ENCODE results near the gene SWI5.

Gene SWI5

DNA sequence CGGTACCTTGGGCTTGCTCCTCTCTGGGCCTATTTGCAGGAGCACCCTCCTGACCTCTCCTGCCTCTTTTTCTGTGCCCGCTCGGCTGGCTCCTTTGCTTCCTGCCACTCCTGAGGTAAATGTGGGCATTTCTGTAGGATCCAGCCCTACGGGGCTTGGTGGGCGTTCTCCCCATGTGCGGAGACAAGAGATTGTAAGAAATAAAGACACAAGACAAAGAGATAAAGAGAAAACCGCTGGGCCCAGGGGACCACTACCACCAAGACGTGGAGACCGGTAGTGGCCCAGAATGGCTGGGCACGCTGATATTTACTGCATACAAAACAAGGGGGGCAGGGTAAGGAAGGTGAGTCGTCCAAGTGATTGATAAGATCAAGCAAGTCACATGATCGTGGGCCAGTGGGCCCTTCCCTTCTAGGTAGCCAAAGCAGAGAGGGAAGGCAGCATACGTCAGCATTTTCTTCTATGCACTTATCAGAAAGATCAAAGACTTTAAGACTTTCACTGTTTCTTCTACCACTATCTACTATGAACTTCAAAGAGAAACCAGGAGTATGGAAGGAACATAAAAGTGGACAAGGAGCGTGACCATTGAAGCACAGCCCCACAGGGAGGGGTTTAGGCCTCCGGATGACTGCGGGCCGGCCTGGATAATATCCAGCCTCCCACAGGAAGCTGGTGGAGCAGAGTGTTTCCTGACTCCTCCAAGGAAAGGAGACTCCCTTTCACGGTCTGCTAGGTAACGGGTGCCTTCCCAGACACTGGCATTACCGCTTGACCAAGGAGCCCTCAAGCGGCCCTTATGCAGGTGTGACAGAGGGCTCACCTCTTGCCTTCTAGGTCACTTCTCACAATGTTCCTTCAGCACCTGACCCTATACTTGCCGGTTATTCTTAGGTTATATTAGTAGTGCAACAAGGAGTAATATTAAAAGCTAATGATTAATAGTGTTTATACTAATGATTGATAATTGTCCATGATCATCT, 3.3 kb downstream of the SWI5 start:
- TF ChIP-seq POLR2AphosphoS5 (IDR thresholded peaks at IDR 0.05; ENCODE audit: low read depth, low read length): 0 out of 2 replicates have a peak, but pooled peaks have one; percentile 37

DNA sequence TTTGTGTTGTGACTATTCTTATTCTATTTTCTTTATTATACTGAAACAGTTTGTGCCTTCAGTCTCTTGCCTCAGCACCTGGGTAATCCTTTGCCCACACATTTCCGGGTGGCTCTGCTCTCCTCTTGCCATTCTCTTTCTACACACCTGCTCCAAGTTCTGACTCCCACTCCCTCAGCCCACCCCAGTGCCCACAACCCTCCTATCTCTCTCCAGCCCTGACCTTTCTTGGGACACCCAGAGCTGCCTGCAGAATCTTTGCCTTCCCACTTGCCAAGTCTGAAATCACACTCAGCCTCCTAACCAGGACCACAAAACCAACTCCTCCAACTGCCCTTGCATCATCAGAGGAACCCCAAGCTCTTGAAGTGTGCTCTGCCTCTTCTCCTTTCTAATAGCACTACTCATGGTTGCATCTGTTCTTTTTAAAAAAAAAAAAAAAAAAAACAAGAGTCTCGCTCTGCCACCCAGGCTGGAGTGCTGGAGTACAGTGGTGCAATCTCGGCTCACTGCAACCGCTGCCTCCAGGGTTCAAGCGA, 4.1 kb downstream of the SWI5 start:
- TF ChIP-seq SIN3A (IDR thresholded peaks at IDR 0.05; ENCODE audit: borderline replicate concordance, insufficient read depth, low read length) (no peak), TAF1 (IDR thresholded peaks at IDR 0.05; ENCODE audit: borderline replicate concordance, insufficient read depth, low read length) (no peak), POLR2AphosphoS5 (IDR thresholded peaks at IDR 0.05; ENCODE audit: low read depth, low read length) (no peak)
- TF ChIP-seq, protein P1, sequence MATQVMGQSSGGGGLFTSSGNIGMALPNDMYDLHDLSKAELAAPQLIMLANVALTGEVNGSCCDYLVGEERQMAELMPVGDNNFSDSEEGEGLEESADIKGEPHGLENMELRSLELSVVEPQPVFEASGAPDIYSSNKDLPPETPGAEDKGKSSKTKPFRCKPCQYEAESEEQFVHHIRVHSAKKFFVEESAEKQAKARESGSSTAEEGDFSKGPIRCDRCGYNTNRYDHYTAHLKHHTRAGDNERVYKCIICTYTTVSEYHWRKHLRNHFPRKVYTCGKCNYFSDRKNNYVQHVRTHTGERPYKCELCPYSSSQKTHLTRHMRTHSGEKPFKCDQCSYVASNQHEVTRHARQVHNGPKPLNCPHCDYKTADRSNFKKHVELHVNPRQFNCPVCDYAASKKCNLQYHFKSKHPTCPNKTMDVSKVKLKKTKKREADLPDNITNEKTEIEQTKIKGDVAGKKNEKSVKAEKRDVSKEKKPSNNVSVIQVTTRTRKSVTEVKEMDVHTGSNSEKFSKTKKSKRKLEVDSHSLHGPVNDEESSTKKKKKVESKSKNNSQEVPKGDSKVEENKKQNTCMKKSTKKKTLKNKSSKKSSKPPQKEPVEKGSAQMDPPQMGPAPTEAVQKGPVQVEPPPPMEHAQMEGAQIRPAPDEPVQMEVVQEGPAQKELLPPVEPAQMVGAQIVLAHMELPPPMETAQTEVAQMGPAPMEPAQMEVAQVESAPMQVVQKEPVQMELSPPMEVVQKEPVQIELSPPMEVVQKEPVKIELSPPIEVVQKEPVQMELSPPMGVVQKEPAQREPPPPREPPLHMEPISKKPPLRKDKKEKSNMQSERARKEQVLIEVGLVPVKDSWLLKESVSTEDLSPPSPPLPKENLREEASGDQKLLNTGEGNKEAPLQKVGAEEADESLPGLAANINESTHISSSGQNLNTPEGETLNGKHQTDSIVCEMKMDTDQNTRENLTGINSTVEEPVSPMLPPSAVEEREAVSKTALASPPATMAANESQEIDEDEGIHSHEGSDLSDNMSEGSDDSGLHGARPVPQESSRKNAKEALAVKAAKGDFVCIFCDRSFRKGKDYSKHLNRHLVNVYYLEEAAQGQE (IDR thresholded peaks at IDR 0.05; ENCODE audit: insufficient read depth in 1 of 2, low read depth in 2 of 2, low read length in 2 of 2): no peak

DNA sequence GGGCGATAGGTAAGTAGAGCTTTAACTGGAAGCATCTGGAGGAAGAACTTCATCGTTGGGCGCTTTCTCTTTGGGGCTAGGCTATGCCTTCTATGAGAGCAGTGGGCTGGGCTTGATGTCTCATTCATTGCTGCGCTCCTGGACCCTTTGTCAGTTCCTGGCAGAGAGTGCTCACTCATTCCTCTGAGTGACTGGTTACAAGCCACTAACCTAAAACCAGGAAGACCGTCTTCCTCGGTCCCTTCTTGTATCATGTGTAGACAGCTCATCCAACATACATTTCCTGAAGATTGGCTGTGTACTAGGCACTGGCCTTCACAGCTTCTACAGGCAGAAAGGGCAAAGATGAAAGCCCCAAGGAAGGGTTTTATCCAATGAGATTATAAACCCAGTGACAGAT, 6.4 kb downstream of the SWI5 start:
- TF ChIP-seq FOXP2 (optimal IDR thresholded peaks at IDR 0.05; ENCODE audit: borderline replicate concordance, extremely low read depth, extremely low read length, insufficient read depth): no peak
- TF ChIP-seq TAF1 (IDR thresholded peaks at IDR 0.05; ENCODE audit: borderline replicate concordance, insufficient read depth, low read length): no peak
- TF ChIP-seq, protein P1 (IDR thresholded peaks at IDR 0.05; ENCODE audit: insufficient read depth in 1 of 2, low read depth in 2 of 2, low read length in 2 of 2): no peak
- TF ChIP-seq POLR2AphosphoS5 (IDR thresholded peaks at IDR 0.05; ENCODE audit: low read depth, low read length): no peak
- TF ChIP-seq SIN3A (IDR thresholded peaks at IDR 0.05; ENCODE audit: borderline replicate concordance, insufficient read depth, low read length): no peak

DNA sequence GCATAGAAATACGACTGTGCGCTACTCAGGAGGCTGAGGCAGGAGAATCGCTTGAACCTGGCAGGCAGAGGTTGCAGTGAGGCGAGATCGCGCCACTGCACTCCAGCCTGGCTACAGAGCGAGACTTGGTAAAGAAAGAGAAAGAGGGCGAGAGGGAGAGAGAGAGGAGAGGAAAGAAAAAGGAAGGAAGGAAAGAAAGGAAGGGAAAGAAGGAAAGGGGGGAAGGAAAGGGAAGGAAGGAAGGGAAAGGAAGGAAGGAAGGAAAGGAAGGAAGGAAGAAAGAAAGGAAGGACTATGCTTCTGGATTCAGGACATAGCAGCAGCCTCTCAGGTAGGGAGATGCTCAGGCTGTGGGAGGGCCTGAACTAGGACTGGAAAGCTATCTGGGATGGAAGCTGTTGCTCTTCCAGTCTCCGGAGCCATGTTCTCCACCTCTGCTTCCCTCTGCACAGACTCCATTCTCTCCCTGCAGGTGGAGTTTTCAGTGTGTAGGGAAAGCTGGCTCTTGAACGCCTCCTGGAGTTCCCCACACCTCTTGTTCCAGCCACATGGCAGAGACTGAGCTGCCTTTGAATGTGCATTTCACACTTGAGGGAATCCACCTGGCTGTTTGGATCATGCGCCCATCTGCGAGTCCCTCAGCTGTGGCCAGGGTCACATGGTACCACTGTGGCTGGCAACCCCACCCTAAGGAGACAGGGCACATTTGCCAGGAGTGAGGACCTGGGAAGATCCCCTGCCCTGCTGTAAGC, 9.1 kb downstream of the SWI5 start:
- TF ChIP-seq, protein P1 (IDR thresholded peaks at IDR 0.05; ENCODE audit: insufficient read depth in 1 of 2, low read depth in 2 of 2, low read length in 2 of 2): no peak
- TF ChIP-seq TAF1 (IDR thresholded peaks at IDR 0.05; ENCODE audit: borderline replicate concordance, insufficient read depth, low read length): no peak
- TF ChIP-seq FOXP2 (optimal IDR thresholded peaks at IDR 0.05; ENCODE audit: borderline replicate concordance, extremely low read depth, extremely low read length, insufficient read depth): no peak
- no peak for TF ChIP-seq POLR2AphosphoS5 (IDR thresholded peaks at IDR 0.05; ENCODE audit: low read depth, low read length)
- no peak for TF ChIP-seq SIN3A (IDR thresholded peaks at IDR 0.05; ENCODE audit: borderline replicate concordance, insufficient read depth, low read length)

DNA sequence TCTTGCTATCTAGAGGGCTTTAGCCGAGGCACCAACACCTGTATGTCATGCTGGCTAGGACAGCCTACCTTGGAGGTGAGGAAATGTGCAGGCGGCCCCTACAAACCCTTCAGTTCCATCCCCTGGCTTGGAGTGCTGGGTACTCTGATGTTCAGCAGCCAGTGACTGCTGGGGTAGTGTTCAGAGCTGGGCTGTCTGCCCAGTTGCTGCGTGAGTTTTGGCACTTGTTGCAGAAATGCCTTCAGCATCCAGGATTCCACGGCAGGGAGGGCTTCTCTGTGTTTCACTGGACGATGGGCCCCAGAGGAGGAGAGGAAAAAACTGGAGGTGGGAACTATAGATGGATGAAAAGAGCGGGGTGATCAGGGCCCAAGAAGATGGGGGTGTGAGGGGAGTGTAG, 10.4 kb downstream of the SWI5 start:
- TF ChIP-seq FOXP2 (optimal IDR thresholded peaks at IDR 0.05; ENCODE audit: borderline replicate concordance, extremely low read depth, extremely low read length, insufficient read depth): no peak
- TF ChIP-seq POLR2AphosphoS5 (IDR thresholded peaks at IDR 0.05; ENCODE audit: low read depth, low read length): no peak
- TF ChIP-seq, protein P1 (IDR thresholded peaks at IDR 0.05; ENCODE audit: insufficient read depth in 1 of 2, low read depth in 2 of 2, low read length in 2 of 2): no peak
- no peak for TF ChIP-seq SIN3A (IDR thresholded peaks at IDR 0.05; ENCODE audit: borderline replicate concordance, insufficient read depth, low read length)
- TF ChIP-seq TAF1 (IDR thresholded peaks at IDR 0.05; ENCODE audit: borderline replicate concordance, insufficient read depth, low read length): no peak

All from PFSK-1 (cell line).